DOHH2 (cell line): ENCODE results near the gene KDM1A.

Source experiments
- H3F3A ChIP-seq: fragments of 200-600 bp; sonication (generic), shearing (Covaris generic); 2 replicates; pipeline ENCODE4 v1.6.0; 2016; ENCODE audit warnings: antibody characterized with exemption, mild to moderate bottlenecking; ENCODE audit not compliant: control insufficient read depth, insufficient read depth
- H3K27ac ChIP-seq: fragments of 200-600 bp; sonication (generic); 2 replicates; pipeline ENCODE4 v1.5.1; 2014; ENCODE audit warnings: low read depth, mild to moderate bottlenecking, low read length, moderate library complexity
- H3K27me3 ChIP-seq: fragments of 200-600 bp; sonication (generic); 2 replicates; pipeline ENCODE4 v1.6.1; 2014; ENCODE audit warnings: mild to moderate bottlenecking, low read length, mixed read lengths; ENCODE audit not compliant: control insufficient read depth
- H3K36me3 ChIP-seq: fragments of 200-600 bp; sonication (generic); 2 replicates; pipeline ENCODE4 v1.6.1; 2014; ENCODE audit warnings: mild to moderate bottlenecking, low read length, moderate library complexity, mixed read lengths; ENCODE audit not compliant: control insufficient read depth
- H3K4me1 ChIP-seq: fragments of 200-600 bp; sonication (generic); 2 replicates; pipeline ENCODE4 v1.6.1; 2014; ENCODE audit warnings: mild to moderate bottlenecking, low read length, mixed read lengths; ENCODE audit not compliant: control insufficient read depth
- H3K4me2 ChIP-seq: fragments of 200-600 bp; sonication (generic); 2 replicates; pipeline ENCODE4 v1.6.0; 2014; ENCODE audit warnings: mild to moderate bottlenecking, low read length, moderate library complexity
- H3K4me3 ChIP-seq: fragments of 200-600 bp; sonication (generic); 2 replicates; pipeline ENCODE4 v1.5.1; 2014; ENCODE audit warnings: mild to moderate bottlenecking, low read length, mixed read lengths
- H3K79me2 ChIP-seq: fragments of 200-600 bp; sonication (generic); 2 replicates; pipeline ENCODE4 v1.6.1; 2014; ENCODE audit warnings: mild to moderate bottlenecking, low read length, mixed read lengths; ENCODE audit not compliant: control insufficient read depth
- H3K9me2 ChIP-seq: fragments of 200-600 bp; sonication (generic); replicated peaks from 2 replicates; pipeline ENCODE4 v1.6.1; 2014; ENCODE audit warnings: mild to moderate bottlenecking, low read length, mixed read lengths; ENCODE audit not compliant: control insufficient read depth
- H3K9me3 ChIP-seq: fragments of 200-600 bp; sonication (generic); 2 replicates; pipeline ENCODE4 v1.6.1; 2014; ENCODE audit warnings: antibody characterized with exemption, low read length, mixed read lengths; ENCODE audit not compliant: control insufficient read depth, insufficient read depth
- H4K20me1 ChIP-seq: fragments of 200-600 bp; sonication (generic); 2 replicates; pipeline ENCODE4 v1.6.0; 2014; ENCODE audit warnings: low read depth, mild to moderate bottlenecking, antibody characterized with exemption, low read length, moderate library complexity; ENCODE audit not compliant: control insufficient read depth, insufficient read depth
- CTCF ChIP-seq: fragments of 200-600 bp; sonication (generic); IDR thresholded peaks from one replicate; pipeline ENCODE4 v1.5.1; 2014; ENCODE audit warnings: antibody characterized with exemption, mild to moderate bottlenecking, low read depth, low read length; ENCODE audit not compliant: poor library complexity, severe bottlenecking
- EZH2phosphoT487 ChIP-seq: fragments of 200-600 bp; sonication (generic); IDR thresholded peaks from 2 replicates; pipeline ENCODE4 v1.6.1; 2017; ENCODE audit warnings: borderline replicate concordance, mild to moderate bottlenecking, antibody characterized with exemption, low read length, moderate library complexity, mixed read lengths

The KDM1A gene

DNA sequence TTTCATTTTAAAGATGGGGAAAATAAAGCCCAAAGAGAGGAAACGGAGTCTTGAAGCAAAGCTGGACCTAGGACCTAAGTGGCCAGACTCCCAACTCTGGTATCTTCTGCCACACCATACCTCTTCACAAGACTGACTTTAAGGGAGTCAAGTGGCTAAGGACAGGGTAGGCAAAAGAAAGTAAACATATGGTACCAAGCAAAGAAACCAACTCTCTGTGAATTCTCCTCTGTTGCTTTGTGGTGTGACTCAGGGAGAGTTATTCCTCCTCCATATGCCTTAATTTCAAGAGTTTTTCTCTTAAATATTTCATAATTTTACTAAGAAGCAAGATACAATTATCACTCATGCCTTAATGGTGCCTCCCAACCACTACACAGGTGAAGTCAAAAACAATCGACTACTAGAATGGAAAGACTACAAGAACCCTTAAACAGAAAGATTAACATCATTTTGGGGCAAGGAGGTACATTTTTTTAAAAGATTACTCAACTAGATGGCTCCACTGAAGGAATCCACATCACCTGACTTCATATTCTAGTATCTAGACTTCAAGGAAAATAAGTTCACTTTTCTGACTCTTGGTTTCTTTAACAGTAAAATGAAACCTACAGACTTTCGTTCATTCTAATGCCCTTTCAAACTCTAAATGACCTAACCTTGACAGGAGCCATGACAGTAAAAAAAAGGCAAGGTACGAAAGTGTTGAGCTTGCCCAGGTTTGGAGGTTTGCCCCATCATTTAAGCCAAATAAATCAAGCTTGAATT is 105.2 kb downstream of the KDM1A start:
- H3F3A ChIP-seq = no peaks in the 10 kb centered on the region
- H3K9me3 ChIP-seq = no peaks in the 10 kb centered on the region
- H3K9me2 ChIP-seq = no peaks in the 10 kb centered on the region
- H3K4me2 ChIP-seq = no peak overlapping the region
- no peaks in the 10 kb centered on the region for H3K27me3 ChIP-seq
- no peak for TF ChIP-seq CTCF
- no peak for TF ChIP-seq EZH2phosphoT487
- peaks cover 7% of the 10 kb centered on the region; the same call in 1 of the 2 replicates for H4K20me1 ChIP-seq
- H3K4me1 ChIP-seq = peaks cover 7% of the 10 kb centered on the region
- no peak overlapping the region for H3K4me3 ChIP-seq
- H3K79me2 ChIP-seq = peaks cover 44% of the 10 kb centered on the region
- H3K36me3 ChIP-seq = no peaks in the 10 kb centered on the region
- no peak overlapping the region for H3K27ac ChIP-seq

GRCh38 chr1:23125489-23125888 is 106.2 kb downstream of the KDM1A start:
- H3K9me2 ChIP-seq = no peaks in the 10 kb centered on the region
- no peaks in the 10 kb centered on the region for H3K9me3 ChIP-seq
- H3K4me2 ChIP-seq = no peak overlapping the region
- no peaks in the 10 kb centered on the region for H3F3A ChIP-seq
- H3K4me3 ChIP-seq = no peak overlapping the region
- H3K27me3 ChIP-seq = no peaks in the 10 kb centered on the region
- TF ChIP-seq EZH2phosphoT487 (no peak), CTCF (no peak)
- no peak overlapping the region for H3K27ac ChIP-seq
- peaks cover 42% of the 10 kb centered on the region for H3K79me2 ChIP-seq
- H3K4me1 ChIP-seq = 0 out of 2 replicates have a peak, but pooled peaks cover 5% of the 10 kb centered on the region
- H4K20me1 ChIP-seq = peaks cover 7% of the 10 kb centered on the region; the same call in 1 of the 2 replicates
- H3K36me3 ChIP-seq = no peaks in the 10 kb centered on the region

GRCh38 chr1:23126200-23126599 is 106.9 kb downstream of the KDM1A start:
- no peak overlapping the region for H3K4me3 ChIP-seq
- no peaks in the 10 kb centered on the region for H3F3A ChIP-seq
- 0 out of 2 replicates have a peak, but pooled peaks cover 5% of the 10 kb centered on the region for H3K4me1 ChIP-seq
- H3K9me3 ChIP-seq = no peaks in the 10 kb centered on the region
- no peak overlapping the region for H3K27ac ChIP-seq
- TF ChIP-seq EZH2phosphoT487 = no peak
- TF ChIP-seq CTCF = no peak
- H3K27me3 ChIP-seq = no peaks in the 10 kb centered on the region
- no peak overlapping the region for H3K4me2 ChIP-seq
- peaks cover 40% of the 10 kb centered on the region for H3K79me2 ChIP-seq
- no peaks in the 10 kb centered on the region for H3K36me3 ChIP-seq
- peaks cover 7% of the 10 kb centered on the region; the same call in 1 of the 2 replicates for H4K20me1 ChIP-seq
- H3K9me2 ChIP-seq = no peaks in the 10 kb centered on the region
